Activated CD4-positive, alpha-beta T cell treated with anti-CD3 and anti-CD28 coated beads, Interleukin-2, amount 50 U/mL, for 16 hours (primary cell): ENCODE results near the gene TMEM151A.

Experiments
- DNase-seq: peaks from one replicate; pipeline ENCODE4 v3.0.0-alpha.2; 2020

TMEM151A gene

GRCh38 chr11:66338276-66339161 is 46.8 kb downstream of the TMEM151A start:
- DNase-seq = no peak

GRCh38 chr11:66339162-66339675 is 47.5 kb downstream of the TMEM151A start:
- no peak for DNase-seq

DNA sequence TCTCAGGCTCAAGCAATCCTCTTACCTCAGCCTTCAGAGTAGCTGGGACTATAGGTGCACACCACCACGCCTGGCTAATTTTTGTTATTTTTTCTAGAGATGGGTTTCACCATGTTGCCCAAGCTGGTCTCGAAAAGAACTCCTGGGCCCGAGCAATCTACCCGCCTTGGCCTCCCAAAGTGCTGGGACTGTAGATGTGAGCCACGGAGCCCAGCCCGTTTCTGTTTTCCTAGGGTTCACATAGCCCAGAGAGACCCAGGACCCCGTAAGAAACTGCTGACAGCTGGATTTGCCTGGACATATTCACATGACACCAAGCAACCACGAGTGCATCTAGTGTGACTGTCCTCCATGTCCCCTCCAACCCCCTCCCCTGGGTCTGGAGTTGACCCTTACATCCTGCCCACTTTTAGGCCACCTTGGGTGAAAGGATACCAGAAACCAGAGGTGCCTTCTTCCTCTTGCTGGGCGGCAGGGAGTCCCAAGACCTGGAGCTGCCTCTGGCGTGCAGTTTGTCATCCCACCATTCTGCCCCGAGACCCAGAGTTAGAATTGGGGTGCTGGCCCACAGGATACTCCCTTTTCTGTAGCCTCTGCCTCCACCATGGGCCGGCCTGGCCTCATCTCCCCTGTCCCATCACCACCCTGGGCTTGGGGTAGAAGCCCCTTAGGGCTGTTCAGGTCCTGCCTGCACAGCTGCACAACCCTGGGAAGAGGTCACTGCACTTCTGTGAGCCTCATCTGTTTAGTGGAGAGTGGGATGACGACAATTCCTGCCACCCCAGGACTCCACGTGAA is 48.2 kb downstream of the TMEM151A start:
- DNase-seq = no peak

- no peak for DNase-seq
These were observed 49.2 kb downstream of the TMEM151A start for GRCh38 chr11:66340596-66341501.

DNA sequence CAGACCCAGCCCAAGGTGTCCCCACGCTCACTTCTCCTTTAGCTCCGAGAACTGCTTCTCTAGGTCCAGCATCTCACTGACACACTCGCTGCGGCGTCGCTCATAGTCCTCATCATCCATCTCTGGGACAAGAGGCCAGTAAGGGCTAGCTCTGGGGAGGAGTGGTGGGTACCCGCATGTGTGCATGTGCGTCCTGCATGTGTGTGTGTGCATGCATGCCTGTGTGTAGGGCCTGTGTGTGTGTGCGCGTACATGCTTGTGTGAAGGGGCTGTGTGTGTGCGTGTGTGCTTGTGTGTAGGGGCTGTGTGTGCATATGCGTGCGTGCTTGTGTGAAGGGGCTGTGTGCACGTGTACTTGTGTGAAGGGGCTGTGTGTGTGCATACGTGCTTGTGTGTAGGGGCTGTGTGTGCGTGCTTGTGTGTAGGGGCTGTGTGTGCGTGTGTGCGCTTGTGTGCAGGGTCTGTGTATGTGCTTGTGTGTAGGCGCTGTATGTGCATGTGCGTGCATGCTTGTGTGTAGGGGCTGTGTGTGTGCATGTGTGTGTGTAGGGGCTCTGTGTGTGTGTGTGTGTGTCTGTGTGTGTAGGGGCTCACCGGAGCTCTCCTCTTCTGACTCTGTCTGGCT is 49.9 kb downstream of the TMEM151A start:
- no peak for DNase-seq

DNA sequence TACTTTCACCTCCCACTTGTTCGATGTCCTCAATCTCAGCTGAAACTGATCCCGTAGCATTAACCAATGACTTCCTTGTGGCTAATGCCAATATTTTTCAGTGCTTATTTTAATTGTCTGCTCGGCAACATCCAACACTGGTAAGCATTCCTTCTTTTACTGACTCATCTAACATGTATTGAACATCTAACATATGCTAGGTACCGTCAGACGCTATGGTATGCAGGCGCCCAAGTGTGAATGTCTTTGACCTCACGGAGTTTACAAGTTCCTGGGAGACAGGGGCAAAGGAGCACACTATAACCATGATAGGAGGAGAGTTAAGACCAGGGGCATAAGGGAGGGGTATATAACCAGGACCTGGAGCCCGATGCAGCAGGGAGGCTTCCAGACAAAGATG is 51.5 kb downstream of the TMEM151A start:
- DNase-seq = no peak

GRCh38 chr11:66344550-66345315 is 53.0 kb downstream of the TMEM151A start, which contains the start of gene BRMS1:
Gene BRMS1, minus strand, starts transcription at chr11:66345104. Its CDS starts 2,870 bp downstream, at chr11:66342234.
- DNase-seq = peak; percentile 97

DNA sequence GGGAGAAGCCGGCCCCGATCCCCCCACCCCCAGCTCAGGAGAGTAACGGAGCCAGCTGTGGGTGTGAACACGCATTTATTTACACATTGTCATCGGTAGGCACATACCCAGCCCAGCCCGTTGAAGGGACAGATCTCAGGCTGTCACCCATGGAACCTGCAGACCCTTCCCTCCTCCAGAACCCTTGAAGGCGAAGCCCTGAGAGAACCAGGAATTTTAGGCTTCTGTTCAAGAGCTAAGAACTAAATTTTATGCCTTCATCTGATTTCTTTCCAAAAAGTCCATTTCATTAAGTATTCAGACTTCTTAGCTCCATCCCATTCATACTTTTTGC is 53.6 kb downstream of the TMEM151A start:
- no peak for DNase-seq
